HepG2 (cell line): ENCODE data around the gene CD33. TPM values are rescaled to one million over a fixed set of nuclear protein-coding genes. Genes with fewer than 3 reads are reported as not detected.

ENCODE experiments used
- GABPA ChIP-seq, 2 experiments: IDR thresholded peaks; 2 replicates each; pipeline ENCODE4 v1.6.1; 2011 to 2016; ENCODE audit warnings: low read depth in 2 of 2, low read length in 1 of 2, missing biosample characterization in 1 of 2, missing genetic modification characterization in 1 of 2
- GTF2F1 ChIP-seq: fragments of 150-350 bp; IDR thresholded peaks from 2 replicates; pipeline ENCODE4 v1.6.1; 2014; ENCODE audit warnings: low read length
- MAFK ChIP-seq, 2 experiments: IDR thresholded peaks in 1 of 2; conservative IDR thresholded peaks in 1 of 2; 2 replicates each; pipeline ENCODE4 v1.6.1; 2011; ENCODE audit warnings: improper control_type of control experiment in 2 of 2, low read length in 2 of 2
- RBM39 ChIP-seq: fragments of 200-400 bp; formaldehyde crosslinking; IDR thresholded peaks from one replicate; pipeline ENCODE4 v1.6.1; 2018; ENCODE audit warnings: antibody characterized with exemption, mild to moderate bottlenecking, low read depth, low read length; ENCODE audit not compliant: poor library complexity, severe bottlenecking
- microRNA-seq: library from miRNA; unstranded; fragments of <30 nt; microRNA quantifications from one replicate; pipeline ENCODE4, GENCODE V29; 2020
- polyA plus RNA-seq, 8 experiments: library from polyadenylated mRNA; depleted of rRNA in 3 of 8; stranded (reverse) in 7 of 8; unstranded in 1 of 8; fragments of >200 nt; fragmentation: Illumina TruSeq in 4 of 8; extraction: Trizol in 4 of 8; gene quantifications; 2 replicates each; pipeline versions ENCODE4 v1.2.1 to v1.2.3, GENCODE V29; 2011 to 2016; ENCODE audit warnings: low read depth in 4 of 8, missing spikeins in 1 of 8, mixed read lengths in 1 of 8; ENCODE audit not compliant: insufficient read depth in 1 of 8
- small RNA-seq, 3 experiments: library from RNA; depleted of rRNA; stranded (forward); fragments of <200 nt; gene quantifications; one replicate each; pipeline ENCODE3, GENCODE V24; 2012; ENCODE audit warnings: low read depth in 2 of 3, low replicate concordance in 1 of 3; ENCODE audit not compliant: insufficient read length in 3 of 3, insufficient read depth in 2 of 3
- total RNA-seq, 5 experiments: library from RNA; depleted of rRNA; stranded (reverse); fragments of >200 nt; fragmentation: Illumina TruSeq; extraction: Trizol; gene quantifications; 2 replicates each; pipeline ENCODE4 v1.2.3, GENCODE V29; 2016; ENCODE audit warnings: low read depth in 1 of 5
- TF ChIP-seq, protein P1 (sequence below): sonication (generic); formaldehyde crosslinking; IDR thresholded peaks from 2 replicates; pipeline ENCODE4 v1.4.0; 2020; ENCODE audit warnings: mild to moderate bottlenecking, missing genetic modification reagents
- TF ChIP-seq, protein P2 (sequence below): sonication (generic); formaldehyde crosslinking; IDR thresholded peaks from 2 replicates; pipeline ENCODE4 v1.4.0; 2020; ENCODE audit warnings: missing genetic modification reagents, borderline replicate concordance

CD33 gene
- total and polyA plus RNA-seq, 2 of the 13 experiments (the other 11 are each of a cell fraction or from before 2014, with no cell fraction given): 0.29 TPM; not detected in 1

DNA sequence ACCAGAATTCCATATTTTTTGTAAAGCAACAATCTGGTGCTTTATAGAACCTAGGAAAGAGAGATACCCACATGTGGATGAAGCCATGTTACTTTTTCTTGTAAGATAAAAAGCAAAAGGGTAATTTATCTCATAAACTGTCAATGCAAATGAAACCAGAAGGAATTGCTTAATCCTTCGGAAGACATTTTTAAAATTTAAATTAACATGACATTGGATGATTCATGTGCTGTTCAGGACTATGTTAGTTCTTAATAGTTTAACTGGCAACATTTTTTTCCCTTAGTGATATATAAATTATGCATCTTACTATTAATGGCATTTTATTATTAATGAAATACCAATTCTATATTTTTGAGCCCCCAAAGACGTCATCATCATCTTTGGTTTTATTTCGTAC is 60.8 kb downstream of the CD33 start (continued):
- TF ChIP-seq, protein P1, sequence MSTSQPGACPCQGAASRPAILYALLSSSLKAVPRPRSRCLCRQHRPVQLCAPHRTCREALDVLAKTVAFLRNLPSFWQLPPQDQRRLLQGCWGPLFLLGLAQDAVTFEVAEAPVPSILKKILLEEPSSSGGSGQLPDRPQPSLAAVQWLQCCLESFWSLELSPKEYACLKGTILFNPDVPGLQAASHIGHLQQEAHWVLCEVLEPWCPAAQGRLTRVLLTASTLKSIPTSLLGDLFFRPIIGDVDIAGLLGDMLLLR (CRISPR knock-in tag): no peak
- TF ChIP-seq GABPA (IDR thresholded peaks at IDR 0.05; ENCODE audit: low read depth, low read length) (no peak), GABPA (CRISPR knock-in tag; IDR thresholded peaks at IDR 0.05; ENCODE audit: low read depth) (no peak), MAFK (conservative IDR thresholded peaks at IDR 0.05 in 1 of 2, IDR thresholded peaks at IDR 0.05 in 1 of 2; ENCODE audit: low read length in 2 of 2) (no peak), RBM39 (no peak), GTF2F1 (no peak)
- TF ChIP-seq, protein P2, sequence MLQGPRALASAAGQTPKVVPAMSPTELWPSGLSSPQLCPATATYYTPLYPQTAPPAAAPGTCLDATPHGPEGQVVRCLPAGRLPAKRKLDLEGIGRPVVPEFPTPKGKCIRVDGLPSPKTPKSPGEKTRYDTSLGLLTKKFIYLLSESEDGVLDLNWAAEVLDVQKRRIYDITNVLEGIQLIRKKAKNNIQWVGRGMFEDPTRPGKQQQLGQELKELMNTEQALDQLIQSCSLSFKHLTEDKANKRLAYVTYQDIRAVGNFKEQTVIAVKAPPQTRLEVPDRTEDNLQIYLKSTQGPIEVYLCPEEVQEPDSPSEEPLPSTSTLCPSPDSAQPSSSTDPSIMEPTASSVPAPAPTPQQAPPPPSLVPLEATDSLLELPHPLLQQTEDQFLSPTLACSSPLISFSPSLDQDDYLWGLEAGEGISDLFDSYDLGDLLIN (CRISPR knock-in tag): no peak
- TF ChIP-seq, all 625 proteins: peak for 0

Small RNA genes lying within 50 kb of the gene (microRNA-seq; reads per million reads assigned to microRNA genes)
- not detected for gene MIR8074

Small RNA genes lying within 50 kb of the gene (small RNA-seq; reads per million reads assigned to genes)
- gene MIR8074: 0 reads per million in 3 experiments

Other genes with a start within 250 kb of the CD33 start
- not detected in 2 replicates for gene KLK7, start 241.2 kb upstream of the CD33 start, total RNA-seq (2016; rRNA removed; fragmentation: Illumina TruSeq; extraction: Trizol)
- gene KLK7, start 241.2 kb upstream of the CD33 start, polyA plus RNA-seq (2011; rRNA removed): not detected in 2 replicates
- gene KLK8, start 223.5 kb upstream of the CD33 start, total RNA-seq (2016; rRNA removed; fragmentation: Illumina TruSeq; extraction: Trizol): not detected in 2 replicates
- not detected in 2 replicates for gene KLK8, start 223.5 kb upstream of the CD33 start, polyA plus RNA-seq (2011; rRNA removed)
- gene KLK10, start 205.4 kb upstream of the CD33 start, total RNA-seq (2016; rRNA removed; fragmentation: Illumina TruSeq; extraction: Trizol): not detected in 2 replicates
- gene KLK10, start 205.4 kb upstream of the CD33 start, polyA plus RNA-seq (2011; rRNA removed): not detected in 2 replicates
- gene KLK11, start 198.5 kb upstream of the CD33 start, total RNA-seq (2016; rRNA removed; fragmentation: Illumina TruSeq; extraction: Trizol): not detected in 2 replicates
- not detected in 2 replicates for gene KLK11, start 198.5 kb upstream of the CD33 start, polyA plus RNA-seq (2011; rRNA removed)
- not detected in 2 replicates for gene KLK12, start 190.1 kb upstream of the CD33 start, total RNA-seq (2016; rRNA removed; fragmentation: Illumina TruSeq; extraction: Trizol)
- gene KLK12, start 190.1 kb upstream of the CD33 start, polyA plus RNA-seq (2011; rRNA removed): not detected in 2 replicates
- gene KLK13, start 160.0 kb upstream of the CD33 start, total RNA-seq (2016; rRNA removed; fragmentation: Illumina TruSeq; extraction: Trizol): not detected in 2 replicates
- gene KLK13, start 160.0 kb upstream of the CD33 start, polyA plus RNA-seq (2011; rRNA removed): 0.09 TPM in 1 of 2 replicates, not detected in the other
- not detected in 2 replicates for gene KLK14, start 142.2 kb upstream of the CD33 start, total RNA-seq (2016; rRNA removed; fragmentation: Illumina TruSeq; extraction: Trizol)
- not detected in 2 replicates for gene KLK14, start 142.2 kb upstream of the CD33 start, polyA plus RNA-seq (2011; rRNA removed)
- gene CTU1, start 116.7 kb upstream of the CD33 start, total RNA-seq (2016; rRNA removed; fragmentation: Illumina TruSeq; extraction: Trizol): 1.9 and 2.9 TPM in 2 replicates
- gene CTU1, start 116.7 kb upstream of the CD33 start, polyA plus RNA-seq (2011; rRNA removed): 1.9 and 2.5 TPM in 2 replicates
- gene SIGLEC9, start 100.2 kb upstream of the CD33 start, total RNA-seq (2016; rRNA removed; fragmentation: Illumina TruSeq; extraction: Trizol): not detected in 2 replicates
- gene SIGLEC9, start 100.2 kb upstream of the CD33 start, polyA plus RNA-seq (2011; rRNA removed): not detected in 2 replicates
- gene SIGLEC7, start 82.8 kb upstream of the CD33 start, total RNA-seq (2016; rRNA removed; fragmentation: Illumina TruSeq; extraction: Trizol): not detected in 2 replicates
- 0.17 TPM in 1 of 2 replicates, not detected in the other for gene SIGLEC7, start 82.8 kb upstream of the CD33 start, polyA plus RNA-seq (2011; rRNA removed)
- gene SIGLECL1, start 26.0 kb downstream of the CD33 start, total RNA-seq (2016; rRNA removed; fragmentation: Illumina TruSeq; extraction: Trizol): not detected in 2 replicates
- not detected in 2 replicates for gene SIGLECL1, start 26.0 kb downstream of the CD33 start, polyA plus RNA-seq (2011; rRNA removed)
- 0.04 TPM in 1 of 2 replicates, not detected in the other for gene IGLON5, start 86.6 kb downstream of the CD33 start, total RNA-seq (2016; rRNA removed; fragmentation: Illumina TruSeq; extraction: Trizol)
- 5.7 and 6.2 TPM in 2 replicates for gene IGLON5, start 86.6 kb downstream of the CD33 start, polyA plus RNA-seq (2011; rRNA removed)
- 1.8 and 2.7 TPM in 2 replicates for gene VSIG10L, start 117.1 kb downstream of the CD33 start, total RNA-seq (2016; rRNA removed; fragmentation: Illumina TruSeq; extraction: Trizol)
- 8.0 and 8.5 TPM in 2 replicates for gene VSIG10L, start 117.1 kb downstream of the CD33 start, polyA plus RNA-seq (2011; rRNA removed)
- 678 and 853 TPM in 2 replicates for gene ETFB, start 141.3 kb downstream of the CD33 start, total RNA-seq (2016; rRNA removed; fragmentation: Illumina TruSeq; extraction: Trizol)
- 1,171 and 1,314 TPM in 2 replicates for gene ETFB, start 141.3 kb downstream of the CD33 start, polyA plus RNA-seq (2011; rRNA removed)
- 1.1 and 1.8 TPM in 2 replicates for gene CLDND2, start 143.9 kb downstream of the CD33 start, total RNA-seq (2016; rRNA removed; fragmentation: Illumina TruSeq; extraction: Trizol)
- gene CLDND2, start 143.9 kb downstream of the CD33 start, polyA plus RNA-seq (2011; rRNA removed): 0.84 and 1.6 TPM in 2 replicates
- not detected in 2 replicates for gene NKG7, start 147.6 kb downstream of the CD33 start, total RNA-seq (2016; rRNA removed; fragmentation: Illumina TruSeq; extraction: Trizol)
- 0.21 and 0.40 TPM in 2 replicates for gene NKG7, start 147.6 kb downstream of the CD33 start, polyA plus RNA-seq (2011; rRNA removed)
- gene LIM2, start 162.9 kb downstream of the CD33 start, total RNA-seq (2016; rRNA removed; fragmentation: Illumina TruSeq; extraction: Trizol): not detected in 2 replicates
- gene LIM2, start 162.9 kb downstream of the CD33 start, polyA plus RNA-seq (2011; rRNA removed): 1.3 and 1.8 TPM in 2 replicates
- gene C19orf84, start 165.5 kb downstream of the CD33 start, total RNA-seq (2016; rRNA removed; fragmentation: Illumina TruSeq; extraction: Trizol): not detected in 2 replicates
- 0.05 and 0.20 TPM in 2 replicates for gene C19orf84, start 165.5 kb downstream of the CD33 start, polyA plus RNA-seq (2011; rRNA removed)
- gene SIGLEC10, start 192.6 kb downstream of the CD33 start, total RNA-seq (2016; rRNA removed; fragmentation: Illumina TruSeq; extraction: Trizol): not detected in 2 replicates
- gene SIGLEC10, start 192.6 kb downstream of the CD33 start, polyA plus RNA-seq (2011; rRNA removed): not detected in 2 replicates
- gene SIGLEC8, start 233.4 kb downstream of the CD33 start, total RNA-seq (2016; rRNA removed; fragmentation: Illumina TruSeq; extraction: Trizol): not detected in 2 replicates
- gene SIGLEC8, start 233.4 kb downstream of the CD33 start, polyA plus RNA-seq (2011; rRNA removed): not detected in 2 replicates